ENCODE results near the gene PDIA6. TPM values are rescaled to one million over a fixed set of nuclear protein-coding genes. Genes with fewer than 3 reads are reported as not detected.

Gene PDIA6
- total RNA-seq, 1 experiment from 2014 or later, result 384 TPM

DNA sequence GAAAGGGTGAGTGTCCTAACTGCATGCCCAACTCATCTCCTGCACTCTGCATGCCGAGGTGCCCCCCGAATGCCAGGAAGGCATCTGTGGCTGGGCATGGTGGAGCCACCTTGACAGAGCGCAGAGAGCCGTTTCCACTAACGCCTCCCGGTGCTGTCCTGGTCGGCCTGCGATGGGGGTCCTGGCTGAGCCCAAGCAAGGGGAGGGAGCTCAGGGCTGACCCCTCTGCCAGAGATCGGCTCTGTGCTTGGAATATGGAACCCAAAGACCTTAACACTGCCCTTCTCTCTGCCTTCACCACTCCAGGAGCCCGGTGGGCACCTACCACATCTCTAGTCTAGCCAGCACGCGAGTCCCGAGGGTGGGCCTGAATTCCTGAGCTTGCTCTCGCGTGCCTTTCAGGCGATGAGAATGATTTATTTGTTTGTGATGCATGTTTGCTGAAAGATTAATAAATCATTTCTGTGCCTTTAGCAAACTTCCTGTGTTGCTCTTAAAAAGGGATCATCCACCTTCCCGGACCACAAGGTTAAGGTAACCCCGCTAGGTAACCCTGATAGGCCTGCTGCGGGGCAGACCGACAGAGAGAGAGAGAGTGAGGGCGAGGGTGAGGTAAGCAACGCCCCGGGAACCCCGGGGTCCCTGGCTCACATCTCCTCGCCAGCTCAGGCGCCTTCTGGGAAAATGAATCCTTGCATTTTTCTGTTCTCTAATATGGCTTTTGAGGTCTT is 35.3 kb downstream of the PDIA6 start:
- H3K4me3 ChIP-seq (ENCODE audit: low read depth, low read length), result no peak overlapping the region
- BruUV-seq (replicated peaks), result no TSS peak
- H3K27me3 ChIP-seq (replicated peaks; ENCODE audit: control insufficient read depth, insufficient read depth, low read length), result no peaks in the 10 kb centered on the region
- H3K36me3 ChIP-seq (ENCODE audit: control insufficient read depth, insufficient read depth, low read length), result peaks cover 5% of the 10 kb centered on the region; the same call in 1 of the 2 replicates
- intact Hi-C loops (cut with micrococcal nuclease; ENCODE audit: unreplicated experiment), result no loop called here
- TF ChIP-seq, protein P1, sequence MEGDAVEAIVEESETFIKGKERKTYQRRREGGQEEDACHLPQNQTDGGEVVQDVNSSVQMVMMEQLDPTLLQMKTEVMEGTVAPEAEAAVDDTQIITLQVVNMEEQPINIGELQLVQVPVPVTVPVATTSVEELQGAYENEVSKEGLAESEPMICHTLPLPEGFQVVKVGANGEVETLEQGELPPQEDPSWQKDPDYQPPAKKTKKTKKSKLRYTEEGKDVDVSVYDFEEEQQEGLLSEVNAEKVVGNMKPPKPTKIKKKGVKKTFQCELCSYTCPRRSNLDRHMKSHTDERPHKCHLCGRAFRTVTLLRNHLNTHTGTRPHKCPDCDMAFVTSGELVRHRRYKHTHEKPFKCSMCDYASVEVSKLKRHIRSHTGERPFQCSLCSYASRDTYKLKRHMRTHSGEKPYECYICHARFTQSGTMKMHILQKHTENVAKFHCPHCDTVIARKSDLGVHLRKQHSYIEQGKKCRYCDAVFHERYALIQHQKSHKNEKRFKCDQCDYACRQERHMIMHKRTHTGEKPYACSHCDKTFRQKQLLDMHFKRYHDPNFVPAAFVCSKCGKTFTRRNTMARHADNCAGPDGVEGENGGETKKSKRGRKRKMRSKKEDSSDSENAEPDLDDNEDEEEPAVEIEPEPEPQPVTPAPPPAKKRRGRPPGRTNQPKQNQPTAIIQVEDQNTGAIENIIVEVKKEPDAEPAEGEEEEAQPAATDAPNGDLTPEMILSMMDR (IDR thresholded peaks at IDR 0.05; ENCODE audit: insufficient read depth in 1 of 2, low read depth in 1 of 2, low read length in 1 of 2, severe bottlenecking in 1 of 2, unreplicated experiment in 1 of 2), result no peak
- peaks cover 11% of the 10 kb centered on the region; the same call in 1 of the 2 replicates for H3K4me1 ChIP-seq
- peak in 1 of 2 experiments; percentile 32 for DNase-seq
- Mint-ChIP-seq H3K27ac (ENCODE audit: unreplicated experiment) (no peak overlapping the region), H3K27me3 (ENCODE audit: insufficient read depth, unreplicated experiment) (no peaks in the 10 kb centered on the region), H3K36me3 (ENCODE audit: insufficient read depth, unreplicated experiment) (peaks cover 52% of the 10 kb centered on the region), H3K4me1 (ENCODE audit: low read depth, unreplicated experiment) (peaks cover 5% of the 10 kb centered on the region), H3K4me3 (ENCODE audit: unreplicated experiment) (no peak overlapping the region), H3K9me3 (ENCODE audit: unreplicated experiment) (no peaks in the 10 kb centered on the region)
- ChIA-PET CTCF (no interaction called here), POLR2A (no interaction called here)
- no peaks in the 10 kb centered on the region for H3K9me3 ChIP-seq

DNA sequence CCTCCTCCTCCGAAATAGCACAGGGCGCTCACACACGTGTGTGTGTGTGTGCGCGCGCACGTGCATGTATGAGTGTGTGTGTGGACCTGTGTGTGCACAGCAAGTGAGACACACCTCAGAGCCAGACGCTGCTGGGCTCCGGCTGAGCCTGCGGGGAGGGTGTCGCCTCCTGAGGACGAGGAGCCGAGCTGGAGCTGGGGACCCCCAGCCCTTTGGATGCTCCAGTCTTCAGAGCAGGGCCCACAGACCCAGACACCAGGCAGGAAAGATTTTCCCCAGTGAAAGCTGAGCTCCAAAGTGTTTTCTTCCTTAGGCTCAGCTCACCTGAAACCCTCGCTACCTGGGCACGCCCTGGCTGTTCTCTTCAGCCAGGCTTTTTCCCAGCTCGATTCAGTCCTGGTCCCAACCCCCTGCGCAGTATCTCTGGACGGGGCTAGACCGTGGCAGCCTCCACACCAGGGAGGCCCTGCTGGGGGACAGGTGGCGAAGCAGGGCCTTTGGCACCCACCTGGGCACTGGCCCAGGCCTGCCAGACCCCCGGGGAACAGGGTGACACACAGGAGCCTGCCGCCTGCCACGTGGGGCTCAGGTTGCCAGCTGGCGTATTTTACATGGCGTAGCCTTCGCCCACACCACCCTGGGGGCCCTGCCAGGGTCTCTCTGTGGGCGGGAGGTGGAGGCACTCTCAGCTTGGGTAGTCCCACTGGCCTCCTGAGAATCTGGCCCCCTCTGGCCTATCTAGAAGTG is 36.2 kb downstream of the PDIA6 start:
- Histone ChIP-seq H3K9me3 (no peaks in the 10 kb centered on the region), H3K27me3 (replicated peaks; ENCODE audit: control insufficient read depth, insufficient read depth, low read length) (no peaks in the 10 kb centered on the region), H3K4me3 (ENCODE audit: low read depth, low read length) (no peak overlapping the region), H3K36me3 (ENCODE audit: control insufficient read depth, insufficient read depth, low read length) (peaks cover 5% of the 10 kb centered on the region; the same call in 1 of the 2 replicates), H3K4me1 (peaks cover 11% of the 10 kb centered on the region; the same call in 1 of the 2 replicates)
- Mint-ChIP-seq H3K27me3 (ENCODE audit: insufficient read depth, unreplicated experiment) (no peaks in the 10 kb centered on the region), H3K4me1 (ENCODE audit: low read depth, unreplicated experiment) (peaks cover 5% of the 10 kb centered on the region), H3K36me3 (ENCODE audit: insufficient read depth, unreplicated experiment) (peaks cover 44% of the 10 kb centered on the region), H3K27ac (ENCODE audit: unreplicated experiment) (no peak overlapping the region), H3K4me3 (ENCODE audit: unreplicated experiment) (no peak overlapping the region), H3K9me3 (ENCODE audit: unreplicated experiment) (no peaks in the 10 kb centered on the region)
- BruUV-seq (replicated peaks), result no TSS peak
- POLR2A ChIA-PET, result no interaction called here
- CTCF ChIA-PET, result no interaction called here
- DNase-seq, result peak in 1 of 2 experiments; percentile 24
- TF ChIP-seq, protein P1 (IDR thresholded peaks at IDR 0.05; ENCODE audit: insufficient read depth in 1 of 2, low read depth in 1 of 2, low read length in 1 of 2, severe bottlenecking in 1 of 2, unreplicated experiment in 1 of 2), result no peak
- intact Hi-C loops (cut with micrococcal nuclease; ENCODE audit: unreplicated experiment), result no loop called here

DNA sequence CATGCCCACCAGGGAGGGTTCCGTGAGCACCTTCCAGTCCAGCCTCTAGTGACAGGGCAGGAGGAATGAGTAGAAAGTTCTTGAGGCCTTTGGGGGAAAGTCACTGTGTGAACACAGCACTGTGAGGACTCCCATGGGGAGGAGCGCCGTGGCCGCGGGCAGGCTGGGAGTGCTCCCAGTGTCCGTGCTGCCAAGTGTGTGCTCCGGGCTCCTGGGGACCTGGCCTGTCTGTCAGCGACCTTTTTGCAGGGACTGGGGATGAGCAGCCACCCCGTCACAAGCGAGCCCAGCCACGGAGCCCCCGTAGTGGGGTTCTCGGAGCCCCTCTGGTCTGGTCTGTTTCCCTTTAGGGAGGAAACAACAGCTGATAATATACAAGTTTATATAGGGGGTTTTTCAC is 36.8 kb downstream of the PDIA6 start:
- Mint-ChIP-seq H3K27me3 (ENCODE audit: insufficient read depth, unreplicated experiment) (no peaks in the 10 kb centered on the region), H3K36me3 (ENCODE audit: insufficient read depth, unreplicated experiment) (peaks cover 38% of the 10 kb centered on the region), H3K4me3 (ENCODE audit: unreplicated experiment) (no peak overlapping the region), H3K4me1 (ENCODE audit: low read depth, unreplicated experiment) (peaks cover 5% of the 10 kb centered on the region), H3K9me3 (ENCODE audit: unreplicated experiment) (no peaks in the 10 kb centered on the region), H3K27ac (ENCODE audit: unreplicated experiment) (no peak overlapping the region)
- ChIA-PET CTCF (interaction anchor here (0.9 kb wide), 1 partner anchor 11 kb away, joined by 3 read pairs; no protein-coding TSS in a partner anchor), POLR2A (no interaction called here)
- Histone ChIP-seq H3K27me3 (replicated peaks; ENCODE audit: control insufficient read depth, insufficient read depth, low read length) (no peaks in the 10 kb centered on the region), H3K4me3 (ENCODE audit: low read depth, low read length) (no peak overlapping the region), H3K36me3 (ENCODE audit: control insufficient read depth, insufficient read depth, low read length) (peaks cover 4% of the 10 kb centered on the region; the same call in 1 of the 2 replicates), H3K4me1 (peaks cover 11% of the 10 kb centered on the region; the same call in 1 of the 2 replicates), H3K9me3 (no peaks in the 10 kb centered on the region)
- no TSS peak for BruUV-seq (replicated peaks)
- TF ChIP-seq, protein P1 (IDR thresholded peaks at IDR 0.05; ENCODE audit: insufficient read depth in 1 of 2, low read depth in 1 of 2, low read length in 1 of 2, severe bottlenecking in 1 of 2, unreplicated experiment in 1 of 2), result no peak
- peak in 1 of 2 experiments; percentile 19 for DNase-seq
- intact Hi-C loops (cut with micrococcal nuclease; ENCODE audit: unreplicated experiment), result no loop called here

All from Caco-2 (cell line).